Measurements from ENCODE around the gene FIP1L1.

Gene FIP1L1

GRCh38 chr4:53477038-53477565, 99.7 kb downstream of the FIP1L1 start:
- DNase-seq: no peak

GRCh38 chr4:53477636-53478035, 100.2 kb downstream of the FIP1L1 start:
- no peak for DNase-seq

- DNase-seq: no peak
These were observed 101.4 kb downstream of the FIP1L1 start for GRCh38 chr4:53478671-53479456.

- DNase-seq: no peak
These were observed 102.5 kb downstream of the FIP1L1 start for GRCh38 chr4:53479736-53480525.

GRCh38 chr4:53480909-53481308, 103.5 kb downstream of the FIP1L1 start:
- no peak for DNase-seq

GRCh38 chr4:53481586-53481985, 104.1 kb downstream of the FIP1L1 start:
- no peak for DNase-seq

GRCh38 chr4:53483250-53483649, 105.8 kb downstream of the FIP1L1 start:
- DNase-seq: no peak

GRCh38 chr4:53484911-53485657, 107.6 kb downstream of the FIP1L1 start:
- DNase-seq: no peak

GRCh38 chr4:53485658-53486040, 108.2 kb downstream of the FIP1L1 start:
- DNase-seq: no peak

GRCh38 chr4:53487766-53488165, 110.3 kb downstream of the FIP1L1 start:
- no peak for DNase-seq

- no peak for DNase-seq
These were observed 111.9 kb downstream of the FIP1L1 start for GRCh38 chr4:53489279-53489889.

GRCh38 chr4:53490161-53490956, 112.9 kb downstream of the FIP1L1 start:
- DNase-seq: no peak

- DNase-seq: no peak
These were observed 113.7 kb downstream of the FIP1L1 start for GRCh38 chr4:53490965-53491622.

- no peak for DNase-seq
These were observed 117.4 kb downstream of the FIP1L1 start for GRCh38 chr4:53494851-53495250.

GRCh38 chr4:53497487-53498244, 120.2 kb downstream of the FIP1L1 start:
- DNase-seq: no peak

- DNase-seq: no peak
These were observed 121.3 kb downstream of the FIP1L1 start for GRCh38 chr4:53498706-53499105.

GRCh38 chr4:53499791-53500190, 122.3 kb downstream of the FIP1L1 start:
- no peak for DNase-seq

GRCh38 chr4:53500546-53500945, 123.1 kb downstream of the FIP1L1 start:
- DNase-seq: no peak

- DNase-seq: no peak
These were observed 124.1 kb downstream of the FIP1L1 start for GRCh38 chr4:53501561-53501960.

GRCh38 chr4:53502094-53502493, 124.7 kb downstream of the FIP1L1 start:
- DNase-seq: no peak

- no peak for DNase-seq
These were observed 128.5 kb downstream of the FIP1L1 start for GRCh38 chr4:53505947-53506346.
